Measurements from ENCODE around the gene MAP3K7.

- TF ChIP-seq CTCF (IDR thresholded peaks at IDR 0.05; ENCODE audit: borderline replicate concordance, extremely low read depth, low read length, poor library complexity, severe bottlenecking) (no peak), EZH2 (IDR thresholded peaks at IDR 0.05; ENCODE audit: borderline replicate concordance, low read depth, low read length, severe bottlenecking) (no peak)
Observed at GRCh38 chr6:90465686-90466085, 121.2 kb downstream of the MAP3K7 start.

Data from DND-41 (cell line).